HG03103 (cell line): ENCODE measurements around the gene RXRA.

Experiments
- ATAC-seq: cut with Tn5 transposase; IDR thresholded peaks from one replicate; pipeline ENCODE4 v1.9.1; 2021; ENCODE audit warnings: low read depth; ENCODE audit not compliant: unreplicated experiment

The RXRA gene

DNA sequence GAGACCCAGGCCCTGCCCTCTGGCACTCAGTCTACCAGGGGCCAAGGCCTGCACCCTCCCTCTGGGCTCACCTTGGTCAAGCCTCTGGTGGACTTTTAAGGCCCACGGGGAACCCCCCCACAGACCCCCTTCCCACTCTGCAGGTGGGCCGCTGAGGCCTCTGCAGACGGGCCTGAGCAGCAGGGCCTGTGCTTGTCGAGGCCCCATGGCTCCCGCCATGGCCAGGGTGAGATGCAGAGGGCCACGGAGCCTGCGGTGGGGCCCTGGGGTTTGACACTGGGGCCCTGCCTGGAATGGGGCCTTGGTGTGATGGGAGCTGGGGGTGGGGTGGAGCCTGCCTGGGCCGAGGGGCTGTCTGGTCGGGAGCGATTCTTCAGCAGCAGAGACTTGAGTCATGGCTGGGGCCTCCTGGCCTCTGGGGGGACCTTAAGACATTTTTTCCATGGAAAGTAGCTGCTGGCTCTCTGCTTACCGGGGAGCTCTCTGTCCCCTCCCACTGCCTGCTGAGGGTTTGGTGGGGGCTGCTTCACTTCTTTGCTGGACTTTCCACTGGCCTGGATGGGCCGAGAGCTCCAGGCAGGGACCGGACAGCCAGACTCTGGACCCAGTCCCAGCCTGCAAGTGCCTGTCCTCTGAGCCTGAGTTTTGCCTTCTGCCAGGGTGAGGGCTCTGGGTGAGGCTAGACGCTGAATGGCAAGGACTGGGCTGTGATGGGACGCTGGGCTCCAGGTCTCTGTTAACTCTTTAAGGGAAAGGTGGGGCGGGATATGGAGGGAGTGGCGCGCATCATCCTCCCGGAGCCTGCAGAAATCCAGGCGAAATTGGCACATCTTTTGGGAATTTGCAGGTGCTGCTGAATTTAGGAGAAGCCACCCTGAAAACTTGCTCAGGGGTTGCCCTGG is 132.2 kb downstream of the RXRA start:
- ATAC-seq, result no peak

DNA sequence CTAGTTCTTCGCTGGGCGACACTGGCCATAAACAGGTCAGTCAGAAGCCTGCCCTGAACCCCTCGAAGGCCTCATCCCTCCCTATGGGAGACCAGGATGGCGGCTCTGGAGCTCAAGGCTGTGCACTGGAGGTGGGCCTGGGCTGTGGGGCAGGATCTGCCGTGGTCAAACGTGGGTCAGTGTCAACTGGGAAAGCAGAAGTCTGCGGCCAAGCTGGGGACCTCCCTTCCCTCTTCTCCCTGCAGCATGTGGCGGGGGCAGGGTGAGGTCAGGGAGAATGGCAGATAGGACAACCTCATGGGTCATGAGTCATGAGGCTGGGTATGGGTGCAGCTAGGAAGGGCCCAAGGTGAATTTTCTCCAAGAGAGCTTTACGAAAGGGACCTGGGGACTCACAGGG is 132.9 kb downstream of the RXRA start:
- ATAC-seq, result no peak

GRCh38 chr9:134459573-134459972 is 133.3 kb downstream of the RXRA start:
- ATAC-seq, result no peak

GRCh38 chr9:134460206-134460605 is 134.0 kb downstream of the RXRA start:
- no peak for ATAC-seq

DNA sequence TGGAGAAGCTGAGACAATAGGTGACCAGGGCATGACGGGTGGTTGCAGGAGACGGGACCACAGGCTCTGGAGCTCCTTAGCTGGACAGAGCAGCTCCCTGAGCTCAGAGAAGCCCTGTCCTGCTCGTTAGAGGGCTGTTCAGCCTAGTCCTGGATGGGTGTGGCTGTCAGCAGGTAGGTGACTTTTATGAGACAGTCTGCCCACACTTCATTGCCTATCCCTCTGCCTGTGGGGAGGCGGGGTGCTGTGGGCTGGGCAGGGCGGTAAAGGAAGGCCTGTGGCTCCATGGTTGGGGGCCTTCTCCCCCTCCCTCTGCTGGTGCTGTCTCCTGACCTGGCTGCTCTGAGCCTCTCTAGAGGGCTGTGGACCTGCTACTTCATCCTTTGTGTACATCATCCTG is 134.6 kb downstream of the RXRA start:
- no peak for ATAC-seq

- no peak for ATAC-seq
Observed at GRCh38 chr9:134461426-134461982, 135.2 kb downstream of the RXRA start.

- no peak for ATAC-seq
Observed at GRCh38 chr9:134462318-134462717, 136.1 kb downstream of the RXRA start.

DNA sequence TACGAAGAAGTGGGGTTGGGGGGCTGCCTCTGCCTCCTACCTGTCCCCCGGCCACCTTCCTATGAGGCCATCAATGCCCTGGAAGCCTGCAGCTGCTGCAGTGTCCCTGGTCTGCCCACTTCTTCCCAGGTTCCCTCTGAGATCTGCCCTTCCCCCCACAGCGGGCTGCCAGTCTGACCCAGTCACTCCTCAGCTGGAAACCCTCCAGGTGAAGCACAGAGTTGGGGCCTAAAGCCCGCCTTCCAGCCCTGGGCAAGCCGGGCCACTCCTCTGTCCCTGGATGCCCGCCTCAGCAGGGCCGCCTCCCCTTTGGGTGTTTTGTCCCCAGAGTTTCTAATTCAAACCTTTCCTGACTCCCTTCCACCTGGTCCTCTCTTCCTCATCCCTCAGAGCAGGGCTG is 137.0 kb downstream of the RXRA start:
- no peak for ATAC-seq

DNA sequence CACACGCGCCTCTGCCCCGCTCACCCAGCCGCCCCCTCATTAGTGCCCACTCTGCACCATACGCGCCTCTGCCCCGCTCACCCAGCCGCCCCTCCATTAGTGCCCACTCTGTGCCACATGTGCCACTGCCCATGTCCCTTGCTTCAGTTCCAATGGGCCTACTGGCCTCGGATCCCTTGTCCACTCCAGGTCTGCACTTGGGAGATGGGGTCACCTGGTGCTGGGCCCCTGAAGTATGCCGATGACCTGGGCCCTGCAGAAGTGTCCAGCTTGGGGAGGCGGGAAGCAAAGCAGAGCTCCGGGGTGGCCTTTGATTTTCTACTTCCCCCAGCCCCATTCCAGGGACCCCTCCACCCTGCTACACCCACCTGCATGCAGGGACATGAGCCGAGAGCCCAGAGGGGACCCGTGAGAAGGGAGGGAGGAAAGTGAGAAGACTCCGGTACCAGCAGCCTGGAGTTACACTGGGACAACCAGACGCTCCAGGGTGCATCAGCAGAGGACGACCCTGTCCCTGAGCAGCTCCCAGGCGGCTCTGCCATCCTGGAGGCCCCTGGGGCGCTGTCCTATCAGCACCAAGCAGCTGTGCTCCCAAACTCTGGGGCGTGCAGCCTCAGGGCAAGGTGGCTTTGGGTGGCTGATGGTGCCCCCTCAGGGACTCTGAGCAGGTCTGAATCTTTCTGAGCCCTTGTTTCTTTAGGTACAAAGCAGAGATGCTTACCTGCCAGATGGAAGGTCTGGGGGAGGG is 140.8 kb downstream of the RXRA start:
- no peak for ATAC-seq

- ATAC-seq, result no peak
Observed at GRCh38 chr9:134468358-134468757, 142.1 kb downstream of the RXRA start.

DNA sequence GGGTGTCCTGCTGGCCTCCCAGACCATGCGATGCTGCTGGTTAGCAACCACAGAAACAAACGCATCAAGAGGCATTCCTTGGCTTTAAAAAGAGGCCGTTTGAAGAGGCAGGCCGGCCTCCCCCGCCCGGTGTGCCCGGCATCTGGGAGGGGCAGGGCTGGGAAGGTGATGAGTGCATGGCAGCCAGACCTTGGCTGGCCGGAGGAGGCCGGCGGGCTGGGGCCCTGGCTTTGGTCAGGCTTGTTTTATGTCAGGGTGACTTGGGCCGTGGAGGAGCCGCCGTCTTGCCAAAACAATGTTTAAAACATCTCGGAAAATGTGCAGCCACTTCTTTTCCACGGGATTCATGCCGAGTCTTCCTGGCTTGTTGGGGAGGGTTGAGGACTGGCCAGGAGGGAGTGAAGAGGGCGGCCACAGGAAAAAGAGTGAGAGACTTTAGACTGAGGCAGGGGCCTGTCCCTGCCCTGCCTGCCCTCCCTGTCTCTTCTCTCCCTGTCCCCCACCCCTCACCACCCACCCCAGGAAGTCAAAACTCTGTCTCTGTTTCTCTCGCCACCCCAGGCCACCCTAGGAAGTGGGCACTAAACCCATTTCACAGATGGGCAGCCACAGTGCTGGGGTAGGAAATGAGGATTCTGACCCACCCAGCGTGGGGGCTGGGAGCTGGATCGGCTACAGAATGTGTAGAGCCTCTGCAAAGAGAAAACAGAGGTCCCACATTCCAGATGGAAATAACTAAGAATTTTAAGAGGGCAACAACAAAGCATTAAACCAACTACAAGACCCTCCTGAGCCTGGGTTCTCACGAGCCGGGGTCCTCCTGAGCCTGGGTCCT is 143.0 kb downstream of the RXRA start:
- ATAC-seq, result no peak

DNA sequence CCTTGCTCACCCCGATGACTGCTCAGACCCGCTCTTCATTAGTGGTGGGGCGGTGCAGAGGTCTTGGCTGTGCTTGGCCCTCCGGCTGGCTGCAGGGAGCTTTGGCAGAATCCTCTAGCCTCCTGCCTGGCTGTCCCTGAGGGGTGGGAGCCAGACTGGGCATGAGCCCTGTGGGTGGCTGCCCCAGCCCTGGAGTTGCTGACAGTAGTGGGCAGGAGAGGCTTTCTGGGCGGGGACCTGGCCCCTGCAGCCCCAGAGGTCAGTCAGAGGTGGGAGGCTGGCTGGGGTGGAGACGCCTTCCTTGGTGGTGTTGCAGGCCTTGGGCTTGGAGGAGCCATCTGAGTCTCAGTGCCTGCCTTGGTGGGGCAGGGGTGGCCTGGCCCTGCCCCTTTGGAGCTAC is 146.0 kb downstream of the RXRA start:
- ATAC-seq, result no peak

- ATAC-seq, result no peak
Observed at GRCh38 chr9:134473141-134474054, 147.1 kb downstream of the RXRA start.

GRCh38 chr9:134474055-134474370 is 147.8 kb downstream of the RXRA start:
- no peak for ATAC-seq

DNA sequence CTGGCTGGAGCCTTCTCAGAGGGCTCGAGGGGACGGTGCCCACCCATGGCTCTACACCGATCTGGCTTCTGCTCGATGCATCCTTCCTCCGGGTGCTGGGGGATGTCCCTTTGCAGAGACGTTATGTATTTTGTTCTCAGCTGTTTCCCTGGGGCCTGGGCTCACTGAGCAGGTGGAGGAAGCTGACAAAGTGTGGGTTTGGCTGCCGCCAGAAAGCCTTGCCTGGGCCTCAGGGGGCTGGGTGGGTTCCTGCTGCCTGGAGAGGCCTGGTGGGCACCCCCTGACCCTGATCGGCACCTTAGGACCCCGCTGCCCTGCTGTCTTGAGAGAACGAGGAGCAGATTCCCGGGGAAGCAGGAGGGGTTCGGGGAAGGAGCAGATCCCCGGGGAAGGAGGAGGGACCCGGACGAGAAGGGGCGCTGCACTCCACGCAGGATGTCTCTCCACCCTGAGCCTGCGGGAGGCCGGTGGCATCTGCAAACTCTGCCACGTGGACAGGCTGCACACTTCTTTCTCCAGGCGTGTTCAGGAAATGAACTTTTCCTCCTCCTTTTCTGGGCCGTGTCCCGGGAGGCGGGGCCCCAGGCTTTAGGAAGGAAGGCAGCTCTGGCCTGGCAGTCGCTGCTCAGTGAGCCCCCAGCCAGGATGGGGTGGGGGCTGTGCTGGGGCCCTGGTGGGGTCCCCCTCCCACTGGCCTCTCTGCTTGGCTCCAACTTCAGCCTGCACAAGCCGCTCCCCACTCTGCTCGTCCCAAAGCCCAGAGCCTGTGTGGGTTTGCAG is 148.9 kb downstream of the RXRA start:
- no peak for ATAC-seq

DNA sequence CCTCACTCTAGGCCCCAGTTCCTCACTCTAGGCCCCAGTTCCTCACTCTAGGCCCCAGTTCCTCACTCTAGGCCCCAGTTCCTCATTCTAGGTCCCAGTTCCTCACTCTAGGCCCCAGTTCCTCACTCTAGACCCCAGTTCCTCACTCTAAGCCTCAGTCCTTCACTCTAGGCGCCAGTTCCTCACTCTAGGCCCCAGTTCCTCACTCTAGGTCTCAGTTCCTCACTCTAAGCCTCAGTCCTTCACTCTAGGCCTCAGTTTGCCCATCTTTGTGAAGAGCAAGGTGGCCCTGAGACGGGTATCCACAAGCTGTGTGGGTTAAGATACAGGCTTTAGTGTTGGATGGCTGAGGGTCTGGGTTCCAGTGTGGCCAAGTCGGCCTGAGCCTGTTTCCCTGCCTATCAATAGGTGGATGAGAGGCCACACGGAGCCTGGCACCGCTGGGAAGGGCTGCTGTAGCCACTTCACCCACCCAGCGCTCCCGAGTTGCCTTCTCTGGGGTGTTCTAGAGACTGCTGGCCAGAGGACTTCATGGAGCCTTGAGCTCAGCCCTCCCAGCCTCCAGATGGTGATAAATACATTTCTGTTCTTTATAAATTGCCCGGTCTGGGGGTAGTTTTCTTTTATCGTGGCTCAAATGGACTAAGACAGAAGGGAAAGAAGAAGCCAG is 150.2 kb downstream of the RXRA start:
- no peak for ATAC-seq

DNA sequence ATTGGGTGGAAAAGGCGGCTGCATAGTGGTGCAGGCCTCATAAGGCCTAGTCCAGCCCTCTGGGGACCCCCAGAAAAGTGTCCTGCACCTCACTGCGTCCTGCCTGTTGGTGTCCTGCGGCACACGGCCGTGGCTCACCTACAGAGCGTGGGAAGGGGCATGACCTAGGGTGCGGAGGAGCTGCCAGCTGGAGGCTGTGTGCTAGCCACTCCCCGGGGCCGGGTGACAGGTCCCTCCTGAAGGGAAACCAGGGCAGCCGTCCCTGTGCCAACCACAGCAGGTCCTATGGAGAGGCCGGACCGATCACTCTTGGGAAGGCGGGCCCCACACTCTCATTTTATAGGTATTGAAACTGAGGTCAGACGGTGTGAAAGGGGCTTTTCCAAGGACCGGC is 150.7 kb downstream of the RXRA start:
- ATAC-seq, result no peak

- ATAC-seq, result no peak
Observed at GRCh38 chr9:134477342-134477925, 151.2 kb downstream of the RXRA start.
